H1 (cell line): ENCODE data around the gene WDR76. TPM values are rescaled to one million over a fixed set of nuclear protein-coding genes. Genes with fewer than 3 reads are reported as not detected.

Experiments used
- CTCF ChIA-PET: fragments of 300-600 bp; sonication (Branson Sonifier 250); formaldehyde crosslinking; loops from one replicate; lab custom pipeline; 2021; ENCODE audit not compliant: partially characterized antibody; lab: Charles Lee
- POLR2A ChIA-PET: fragments of 300-600 bp; sonication (Branson Sonifier 250); formaldehyde crosslinking; loops from one replicate; lab custom pipeline; 2021; ENCODE audit warnings: inconsistent platforms; ENCODE audit not compliant: partially characterized antibody; lab: Charles Lee
- DNase-seq, 2 experiments: peaks; one replicate each; pipeline versions ENCODE4 v3.0.0 to v3.0.0-alpha.2; 2010 to 2022; ENCODE audit warnings: low spot score in 2 of 2, low read depth in 1 of 2, mixed read lengths in 1 of 2
- FAIRE-seq: peaks from 2 replicates; lab custom pipeline; 2011; peaks lifted over from hg19 to GRCh38; lab: Jason Lieb, UNC
- H2AFZ ChIP-seq: 2 replicates; pipeline ENCODE4 v1.8.1; 2012; ENCODE audit warnings: low read length, inconsistent platforms
- H2AK5ac ChIP-seq: 2 replicates; pipeline ENCODE4 v1.6.1; 2013; ENCODE audit warnings: low read depth, low read length
- H2BK120ac ChIP-seq: replicated peaks from 2 replicates; pipeline ENCODE3; 2013; ENCODE audit warnings: low read depth, low read length, inconsistent platforms
- H2BK12ac ChIP-seq: 2 replicates; pipeline ENCODE4 v1.6.1; 2013; ENCODE audit warnings: low read depth, low read length
- H2BK15ac ChIP-seq: 2 replicates; pipeline ENCODE4 v1.6.1; 2013; ENCODE audit warnings: low read length
- H2BK20ac ChIP-seq: 2 replicates; pipeline ENCODE4 v1.6.1; 2013; ENCODE audit warnings: low read length
- H2BK5ac ChIP-seq: 2 replicates; pipeline ENCODE4 v1.6.1; 2013; ENCODE audit warnings: low read depth, low read length
- H3K14ac ChIP-seq: 2 replicates; pipeline ENCODE4 v1.6.1; 2013; ENCODE audit warnings: inconsistent platforms; ENCODE audit not compliant: insufficient read length
- H3K18ac ChIP-seq: 2 replicates; pipeline ENCODE4 v1.6.1; 2013; ENCODE audit warnings: low read length; ENCODE audit errors: extremely low read depth
- H3K23ac ChIP-seq: 2 replicates; pipeline ENCODE4 v1.6.1; 2013; ENCODE audit warnings: inconsistent platforms; ENCODE audit not compliant: insufficient read length
- H3K23me2 ChIP-seq: 2 replicates; pipeline ENCODE4 v1.6.1; 2013; ENCODE audit warnings: low read depth, low read length
- H3K27ac ChIP-seq: 2 replicates; pipeline ENCODE4 v1.6.1; 2011; ENCODE audit warnings: low read depth, low read length, inconsistent platforms
- H3K27me3 ChIP-seq, 4 experiments: replicated peaks in 1 of 4; 1 replicate in 1 of 4; 2 replicates in 3 of 4; pipeline versions ENCODE4 v1.6.1 to v1.8.1; 2011 to 2013; ENCODE audit warnings: low read length in 3 of 4, mild to moderate bottlenecking in 3 of 4, inconsistent platforms in 2 of 4, mixed read lengths in 2 of 4, moderate library complexity in 1 of 4; ENCODE audit not compliant: control insufficient read depth in 3 of 4, insufficient read depth in 3 of 4; ENCODE audit errors: extremely low read depth in 1 of 4
- H3K36me3 ChIP-seq, 4 experiments: 2 replicates each; pipeline versions ENCODE4 v1.6.1 to v1.8.1; 2011 to 2013; ENCODE audit warnings: mild to moderate bottlenecking in 4 of 4, low read length in 3 of 4, moderate library complexity in 2 of 4, control low read depth in 1 of 4, inconsistent platforms in 1 of 4; ENCODE audit not compliant: insufficient read depth in 4 of 4, control insufficient read depth in 2 of 4
- H3K4ac ChIP-seq: replicated peaks from 2 replicates; pipeline ENCODE3; 2013; ENCODE audit warnings: low read length, low read depth, mixed read lengths, inconsistent platforms; ENCODE audit not compliant: insufficient read length
- H3K4me1 ChIP-seq, 4 experiments: replicated peaks in 1 of 4; 1 replicate in 1 of 4; 2 replicates in 3 of 4; pipeline versions ENCODE4 v1.6.1 to v1.8.1; 2011 to 2013; ENCODE audit warnings: low read length in 3 of 4, inconsistent platforms in 2 of 4, mixed read lengths in 1 of 4; ENCODE audit not compliant: insufficient read depth in 4 of 4, control insufficient read depth in 3 of 4
- H3K4me2 ChIP-seq, 2 experiments: 2 replicates each; pipeline versions ENCODE4 v1.6.1 to v1.8.1; 2011 to 2013; ENCODE audit warnings: low read depth in 2 of 2, low read length in 2 of 2, control low read depth in 1 of 2, inconsistent platforms in 1 of 2, mild to moderate bottlenecking in 1 of 2; ENCODE audit not compliant: insufficient read depth in 1 of 2
- H3K4me3 ChIP-seq, 4 experiments: fragments of 200-600, 300-600 bp in 1 of 4; sonication (generic), shearing (Covaris generic), sonication (Bioruptor Twin) in 1 of 4; 2 replicates each; pipeline versions ENCODE4 v1.5.1 to v1.8.1; 2011 to 2016; ENCODE audit warnings: low read length in 4 of 4, low read depth in 3 of 4, control low read depth in 2 of 4, inconsistent platforms in 2 of 4, mild to moderate bottlenecking in 2 of 4, mixed read lengths in 1 of 4, moderate library complexity in 1 of 4; ENCODE audit not compliant: insufficient read depth in 2 of 4; ENCODE audit errors: extremely low read depth in 1 of 4
- H3K56ac ChIP-seq: replicated peaks from 2 replicates; pipeline ENCODE3; 2013; ENCODE audit warnings: low read depth, mild to moderate bottlenecking, mixed read lengths, low read length, inconsistent platforms; ENCODE audit not compliant: insufficient read length
- H3K79me1 ChIP-seq: 2 replicates; pipeline ENCODE4 v1.6.1; 2013; ENCODE audit warnings: low read depth, low read length, control low read depth
- H3K79me2 ChIP-seq, 2 experiments: 2 replicates each; pipeline versions ENCODE4 v1.6.1 to v1.8.1; 2012 to 2013; ENCODE audit warnings: low read length in 2 of 2, mild to moderate bottlenecking in 2 of 2, inconsistent platforms in 1 of 2; ENCODE audit not compliant: insufficient read depth in 2 of 2, control insufficient read depth in 1 of 2
- H3K9ac ChIP-seq, 4 experiments: replicated peaks in 1 of 4; 1 replicate in 1 of 4; 2 replicates in 3 of 4; pipeline versions ENCODE4 v1.6.1 to v1.8.1; 2011 to 2013; ENCODE audit warnings: low read depth in 3 of 4, low read length in 3 of 4, control low read depth in 2 of 4, mild to moderate bottlenecking in 2 of 4, moderate library complexity in 2 of 4, inconsistent platforms in 1 of 4; ENCODE audit errors: extremely low read depth in 1 of 4
- H3K9me3 ChIP-seq, 2 experiments: 2 replicates each; pipeline versions ENCODE4 v1.6.1 to v1.8.1; 2012 to 2013; ENCODE audit warnings: mild to moderate bottlenecking in 2 of 2, moderate library complexity in 2 of 2, control low read depth in 1 of 2, inconsistent platforms in 1 of 2, low read depth in 1 of 2, low read length in 1 of 2, mixed read lengths in 1 of 2; ENCODE audit not compliant: insufficient read depth in 2 of 2
- H4K20me1 ChIP-seq, 2 experiments: replicated peaks in 1 of 2; 2 replicates each; pipeline versions ENCODE3 to v1.8.1; 2011 to 2013; ENCODE audit warnings: inconsistent platforms in 2 of 2, low read length in 2 of 2, mild to moderate bottlenecking in 1 of 2; ENCODE audit not compliant: insufficient read depth in 2 of 2, control insufficient read depth in 1 of 2
- H4K5ac ChIP-seq: 2 replicates; pipeline ENCODE4 v1.6.1; 2013; ENCODE audit warnings: low read length, low read depth, mixed read lengths, inconsistent platforms; ENCODE audit not compliant: insufficient read length
- H4K8ac ChIP-seq: 2 replicates; pipeline ENCODE4 v1.8.0; 2013; ENCODE audit warnings: mild to moderate bottlenecking, moderate library complexity, low read length, inconsistent platforms; ENCODE audit not compliant: insufficient read depth; ENCODE audit errors: extremely low read depth
- H4K91ac ChIP-seq: replicated peaks from 2 replicates; pipeline ENCODE3; 2013; ENCODE audit warnings: low read length, mixed read lengths, inconsistent platforms; ENCODE audit not compliant: insufficient read length
- ASH2L ChIP-seq: fragments of 200-600, 300-600 bp; sonication (generic); IDR thresholded peaks from one replicate; pipeline ENCODE4 v1.7.1; 2017; ENCODE audit warnings: low read length
- CHD2 ChIP-seq: IDR thresholded peaks from 2 replicates; pipeline ENCODE4 v1.6.1; 2012; ENCODE audit warnings: low read length, improper control_type of control experiment
- NRF1 ChIP-seq: IDR thresholded peaks from 2 replicates; pipeline ENCODE4 v1.6.1; 2011; ENCODE audit warnings: mild to moderate bottlenecking, low read depth, low read length, improper control_type of control experiment
- RNF2 ChIP-seq: fragments of 200-900, 300-1000 bp; sonication (generic); IDR thresholded peaks from 2 replicates; pipeline ENCODE4 v1.7.1; 2016; ENCODE audit warnings: borderline replicate concordance, low read depth, mild to moderate bottlenecking, antibody characterized with exemption, low read length; ENCODE audit not compliant: poor library complexity, severe bottlenecking; ENCODE audit errors: missing control alignments
- SIRT6 ChIP-seq: IDR thresholded peaks from one replicate; pipeline ENCODE4 v1.7.1; 2012; ENCODE audit warnings: low read length, inconsistent platforms
- SP1 ChIP-seq: IDR thresholded peaks from 2 replicates; pipeline ENCODE4 v1.6.1; 2011; ENCODE audit warnings: low read depth, low read length
- TEAD4 ChIP-seq: IDR thresholded peaks from 2 replicates; pipeline ENCODE4 v1.6.1; 2012; ENCODE audit warnings: low read depth, low read length, inconsistent platforms, mixed read lengths
- polyA plus RNA-seq, 7 experiments: library from polyadenylated mRNA; depleted of rRNA in 3 of 7; stranded (reverse) in 5 of 7; unstranded in 2 of 7; fragments of >200 nt in 5 of 7; fragments of 200-250 nt in 2 of 7; gene quantifications; 1 replicate in 5 of 7; 2 replicates in 1 of 7; 4 replicates in 1 of 7; pipeline versions ENCODE4 v1.2.1 to v1.2.3, GENCODE V29; 2011 to 2013; ENCODE audit warnings: missing spikeins in 2 of 7, mixed read lengths in 2 of 7
- total RNA-seq: library from RNA; stranded (reverse); fragmentation: NEBNext Ultra II Directional; extraction: Animal tissue kit (Norgen Biotek cat#: 25700); gene quantifications from 2 replicates; pipeline ENCODE4 v1.2.1, GENCODE V29; 2021

Gene WDR76
- total and polyA plus RNA-seq, 2 of the 8 experiments (the other 6 are each of a cell fraction or from before 2014, with no cell fraction given) = 4.1 to 18.9 TPM

DNA sequence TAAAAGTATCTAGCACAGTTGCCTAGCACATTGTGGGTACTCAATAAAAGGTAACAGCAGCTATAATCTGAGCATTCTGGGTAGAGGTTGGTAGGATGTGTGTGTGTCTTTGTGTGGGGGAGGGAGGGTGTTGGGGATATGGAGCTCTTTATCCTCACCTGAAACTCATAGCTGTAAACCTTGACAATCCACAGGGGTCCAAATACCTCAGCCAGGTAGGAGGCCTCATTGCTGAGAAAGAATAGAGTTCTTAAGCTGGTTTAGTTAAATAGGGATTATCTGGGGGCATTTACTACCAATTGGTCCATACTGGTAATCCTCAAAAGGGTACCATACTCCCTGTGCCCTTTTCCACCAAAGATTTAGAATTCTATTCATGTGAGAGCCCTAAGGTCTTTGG lies 30.8 kb upstream of the WDR76 start:
- Histone ChIP-seq H3K79me2 (peaks cover 0 to 28% of the 10 kb centered on the region in 2 experiments; a peak in 2 of 4 replicates), H3K56ac (no peak overlapping the region), H2BK20ac (no peak overlapping the region), H4K91ac (no peak overlapping the region), H2BK120ac (no peak overlapping the region), H4K20me1 (peaks cover 4 to 17% of the 10 kb centered on the region in 2 experiments), H3K4me2 (peak overlapping the region in 1 of 2 experiments; percentile 33; a peak in 3 of 4 replicates), H3K4me3 (peak overlapping the region in 1 of 4 experiments; percentile 16; a peak in 1 of 8 replicates), H3K79me1 (peaks cover 19% of the 10 kb centered on the region), H3K18ac (no peak overlapping the region), H3K27me3 (no peaks in the 10 kb centered on the region), H3K9me3 (no peaks in the 10 kb centered on the region), H3K27ac (0 out of 2 replicates have a peak overlapping the region, but pooled peaks have one; percentile 54), H3K4me1 (peaks cover 21 to 34% (median 28%) of the 10 kb centered on the region in 4 experiments), H3K14ac (no peak overlapping the region), H2BK5ac (no peak overlapping the region), H4K8ac (no peak overlapping the region), H4K5ac (peak overlapping the region; percentile 24), H2BK15ac (no peak overlapping the region), H3K36me3 (peaks cover 14 to 53% (median 22%) of the 10 kb centered on the region in 4 experiments), H2AFZ (no peak overlapping the region), H3K23ac (no peak overlapping the region), H2AK5ac (no peak overlapping the region), H3K9ac (no peak overlapping the region), H2BK12ac (no peak overlapping the region), H3K4ac (no peak overlapping the region), H3K23me2 (peaks cover 4% of the 10 kb centered on the region)
- TF ChIP-seq ASH2L (peak; percentile 47), NRF1 (no peak), CHD2 (0 out of 2 replicates have a peak, but pooled peaks have one; percentile 20), TEAD4 (peak; percentile 51), SP1 (peak; percentile 66; the same call in 1 of the 2 replicates), RNF2 (no peak), SIRT6 (no peak)
- DNase-seq (peak in 1 of 2 experiments; percentile 29), FAIRE-seq (no peak)
- POLR2A ChIA-PET = interaction anchor here (0.9 to 8.9 kb wide), 10 partner anchors 8 to 50 kb away, joined by 3 to 71 read pairs (median 8); partner anchors contain the start of genes ELL3, MFAP1 and PDIA3
- CTCF ChIA-PET = interaction anchor here (1.2 to 2.8 kb wide), 3 partner anchors 19 to 43 kb away, joined by 4 to 9 read pairs (median 4); partner anchors contain the start of gene ELL3
